ENCODE data around the gene CBY1. TPM values are rescaled to one million over a fixed set of nuclear protein-coding genes. Genes with fewer than 3 reads are reported as not detected.

The CBY1 gene
- total RNA-seq, 1 donor, result 20.7 TPM

DNA sequence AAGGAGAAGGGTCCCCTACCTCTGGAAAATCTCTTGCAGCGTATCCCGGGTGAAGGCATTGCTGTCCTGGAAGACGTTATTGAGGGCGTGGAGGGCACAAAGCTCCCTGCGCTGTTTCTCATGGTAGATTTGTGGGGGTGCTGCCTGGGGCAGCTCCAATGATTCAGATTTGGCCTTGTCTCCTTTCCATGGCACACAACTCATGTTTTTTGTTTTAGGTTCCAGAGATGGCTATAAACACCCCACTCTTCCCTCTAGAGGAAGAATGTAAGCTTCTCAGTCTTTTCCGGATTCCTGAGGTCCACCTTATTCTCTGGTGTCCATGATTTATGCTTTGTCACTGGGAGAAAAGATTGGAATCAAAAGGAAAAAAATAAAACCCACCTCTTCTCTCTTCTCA, 43.3 kb downstream of the CBY1 start:
- no peak for TF ChIP-seq CTCF (IDR thresholded peaks at IDR 0.05; ENCODE audit: insufficient read depth, low read depth, low read length)
- H3K4me3 ChIP-seq (ENCODE audit: low read depth, low read length), result peak overlapping the region; percentile 80
- DNase-seq (ENCODE audit: low read depth), result peak; percentile 69

GRCh38 chr22:38700270-38700788, 43.9 kb downstream of the CBY1 start:
- TF ChIP-seq CTCF (IDR thresholded peaks at IDR 0.05; ENCODE audit: insufficient read depth, low read depth, low read length), result no peak
- peak overlapping the region; percentile 80 for H3K4me3 ChIP-seq (ENCODE audit: low read depth, low read length)
- DNase-seq (ENCODE audit: low read depth), result peak; percentile 69

GRCh38 chr22:38700789-38701628, 44.6 kb downstream of the CBY1 start, which contains the start of gene JOSD1:
JOSD1 (minus strand) TSS chr22:38700943; CDS start chr22:38699987, 956 bp downstream.
- TF ChIP-seq CTCF (IDR thresholded peaks at IDR 0.05; ENCODE audit: insufficient read depth, low read depth, low read length), result no peak
- peak; percentile 96 for DNase-seq (ENCODE audit: low read depth)
- peak within 1 kb of the TSS; percentile 80 for H3K4me3 ChIP-seq (ENCODE audit: low read depth, low read length)

GRCh38 chr22:38704654-38705234, 48.3 kb downstream of the CBY1 start:
- TF ChIP-seq CTCF (IDR thresholded peaks at IDR 0.05; ENCODE audit: insufficient read depth, low read depth, low read length), result no peak
- peak overlapping the region; percentile 37 for H3K4me3 ChIP-seq (ENCODE audit: low read depth, low read length)
- DNase-seq (ENCODE audit: low read depth), result peak; percentile 20

GRCh38 chr22:38705235-38706100, 49.0 kb downstream of the CBY1 start, which contains the start of gene GTPBP1:
GTPBP1 (plus strand) TSS chr22:38705944; CDS start chr22:38705956, 12 bp downstream.
- TF ChIP-seq CTCF (IDR thresholded peaks at IDR 0.05; ENCODE audit: insufficient read depth, low read depth, low read length), result no peak
- DNase-seq (ENCODE audit: low read depth), result peak; percentile 100
- peak within 1 kb of the TSS; percentile 83 for H3K4me3 ChIP-seq (ENCODE audit: low read depth, low read length)

Measured in fibroblast of villous mesenchyme (primary cell).